H1 (cell line): Measurements from ENCODE around the gene GZMM. TPM values are rescaled to one million over a fixed set of nuclear protein-coding genes. Genes with fewer than 3 reads are reported as not detected.

Experiments
- ASH2L ChIP-seq: fragments of 200-600, 300-600 bp; sonication (generic); IDR thresholded peaks from one replicate; pipeline ENCODE4 v1.7.1; 2017; ENCODE audit warnings: low read length
- CHD1 ChIP-seq: IDR thresholded peaks from 2 replicates; pipeline ENCODE4 v1.6.1; 2012; ENCODE audit warnings: low read depth, low read length, improper control_type of control experiment
- CHD2 ChIP-seq: IDR thresholded peaks from 2 replicates; pipeline ENCODE4 v1.6.1; 2012; ENCODE audit warnings: low read length, improper control_type of control experiment
- EGR1 ChIP-seq: IDR thresholded peaks from 2 replicates; pipeline ENCODE4 v1.6.1; 2011; ENCODE audit warnings: low read depth, low read length, borderline replicate concordance
- GTF2F1 ChIP-seq: IDR thresholded peaks from 2 replicates; pipeline ENCODE4 v1.6.1; 2012; ENCODE audit warnings: low read depth, low read length, improper control_type of control experiment, borderline replicate concordance
- KDM1A ChIP-seq: fragments of 200-600, 300-600 bp; sonication (generic); IDR thresholded peaks from 2 replicates; pipeline ENCODE4 v1.7.1; 2016; ENCODE audit warnings: mild to moderate bottlenecking, low read length, borderline replicate concordance
- NANOG ChIP-seq: IDR thresholded peaks from 2 replicates; pipeline ENCODE4 v1.6.1; 2011; ENCODE audit warnings: low read length, low read depth, mild to moderate bottlenecking, inconsistent platforms; ENCODE audit not compliant: insufficient read depth, poor library complexity, severe bottlenecking
- POLR2A ChIP-seq, 2 experiments: IDR thresholded peaks; 1 replicate in 1 of 2; 2 replicates in 1 of 2; pipeline ENCODE4 v1.6.1; 2011; ENCODE audit warnings: low read depth in 2 of 2, low read length in 2 of 2, mild to moderate bottlenecking in 2 of 2; ENCODE audit errors: control extremely low read depth in 1 of 2
- RNF2 ChIP-seq: fragments of 200-900, 300-1000 bp; sonication (generic); IDR thresholded peaks from 2 replicates; pipeline ENCODE4 v1.7.1; 2016; ENCODE audit warnings: borderline replicate concordance, low read depth, mild to moderate bottlenecking, antibody characterized with exemption, low read length; ENCODE audit not compliant: poor library complexity, severe bottlenecking; ENCODE audit errors: missing control alignments
- RXRA ChIP-seq: IDR thresholded peaks from 2 replicates; pipeline ENCODE4 v1.6.1; 2011; ENCODE audit warnings: low read depth, mild to moderate bottlenecking, low read length, moderate library complexity; ENCODE audit not compliant: insufficient read depth
- SIX5 ChIP-seq: IDR thresholded peaks from 2 replicates; pipeline ENCODE4 v1.6.1; 2011; ENCODE audit warnings: mild to moderate bottlenecking, low read depth, low read length
- USF2 ChIP-seq: IDR thresholded peaks from 2 replicates; pipeline ENCODE4 v1.6.1; 2011; ENCODE audit warnings: low read length, improper control_type of control experiment
- polyA plus RNA-seq, 7 experiments: library from polyadenylated mRNA; depleted of rRNA in 3 of 7; stranded (reverse) in 5 of 7; unstranded in 2 of 7; fragments of >200 nt in 5 of 7; fragments of 200-250 nt in 2 of 7; gene quantifications; 1 replicate in 5 of 7; 2 replicates in 1 of 7; 4 replicates in 1 of 7; pipeline versions ENCODE4 v1.2.1 to v1.2.3, GENCODE V29; 2011 to 2013; ENCODE audit warnings: missing spikeins in 2 of 7, mixed read lengths in 2 of 7
- total RNA-seq: library from RNA; stranded (reverse); fragmentation: NEBNext Ultra II Directional; extraction: Animal tissue kit (Norgen Biotek cat#: 25700); gene quantifications from 2 replicates; pipeline ENCODE4 v1.2.1, GENCODE V29; 2021

Gene GZMM
- total and polyA plus RNA-seq, 2 of the 8 experiments (the other 6 are each of a cell fraction or from before 2014, with no cell fraction given): 0.09 to 0.32 TPM

- TF ChIP-seq NANOG: no peak
- peak; percentile 42 for TF ChIP-seq ASH2L
- no peak for TF ChIP-seq USF2
- 0 out of 2 replicates have a peak, but pooled peaks have one; percentile 81 for TF ChIP-seq RXRA
- no peak for TF ChIP-seq SIX5
- TF ChIP-seq CHD1: no peak
- TF ChIP-seq RNF2: no peak
- peak; percentile 82 for TF ChIP-seq KDM1A
- no peak for TF ChIP-seq POLR2A (IDR thresholded peaks at IDR 0.05; ENCODE audit: control extremely low read depth in 1 of 2, low read depth in 2 of 2, low read length in 2 of 2)
- TF ChIP-seq EGR1: peak; percentile 87; the same call in 1 of the 2 replicates
- no peak for TF ChIP-seq CHD2
- no peak for TF ChIP-seq GTF2F1
Measured at GRCh38 chr19:495402-496111, 48.3 kb upstream of the GZMM start (continued).
